ENCODE results near the gene BPGM.

DNA sequence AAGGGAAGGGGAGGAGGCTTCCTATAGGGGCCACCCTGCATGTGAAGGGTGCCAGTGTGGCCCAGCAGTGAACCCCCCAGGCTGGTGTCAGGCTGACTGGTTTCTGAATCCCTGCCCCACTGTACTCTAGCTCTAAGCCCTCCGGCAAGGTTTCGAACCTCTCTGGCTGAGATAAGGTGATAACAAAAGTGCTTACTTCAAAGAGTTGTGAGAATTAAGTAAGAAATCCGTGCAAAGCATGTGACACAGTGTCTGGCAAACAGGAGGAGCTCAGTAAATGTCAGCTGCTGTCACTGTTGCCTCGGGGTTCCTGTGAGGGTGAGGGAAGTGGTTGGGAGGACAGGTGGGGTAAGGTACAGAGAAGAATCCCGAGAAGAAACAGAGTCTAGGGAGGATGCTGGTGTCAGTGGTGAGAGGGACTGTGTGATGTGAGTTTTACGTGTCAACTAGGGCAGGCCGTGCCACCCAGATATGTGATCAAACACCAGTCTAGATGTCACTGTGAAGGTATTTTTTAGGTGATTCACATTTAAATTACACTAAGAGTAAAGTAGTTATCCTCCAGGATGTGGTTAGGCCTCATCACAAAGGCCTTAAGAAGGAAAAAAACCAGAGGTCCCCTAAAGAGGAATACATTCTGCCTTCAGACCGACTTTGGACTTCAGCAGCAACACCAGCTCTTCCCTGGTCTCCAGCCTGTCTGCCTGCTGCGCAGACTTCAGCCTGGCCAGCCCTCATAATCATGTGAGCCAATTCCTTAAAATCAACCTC, 64.4 kb downstream of the BPGM start:
- TF ChIP-seq CTCF (IDR thresholded peaks at IDR 0.05) = no peak
- no peak for TF ChIP-seq POLR2A (IDR thresholded peaks at IDR 0.05)

Data from lower leg skin (tissue), 3 donors.